Kidney epithelial cell (primary cell): ENCODE results near the gene KIF1A. TPM values are rescaled to one million over a fixed set of nuclear protein-coding genes. Genes with fewer than 3 reads are reported as not detected.
"Not testable (repeated sequence)": the region's sequence is repeated elsewhere in the genome, so short reads cannot be mapped to it uniquely, and the experiment has no call there.

Source experiments
- DNase-seq: peaks from one replicate; pipeline ENCODE4 v3.0.0-alpha.2; 2010; ENCODE audit warnings: low read depth
- H3K27me3 ChIP-seq: 2 replicates; pipeline ENCODE4 v1.6.0; 2011; ENCODE audit warnings: low read length; ENCODE audit not compliant: control insufficient read depth, insufficient read depth
- H3K36me3 ChIP-seq: 2 replicates; pipeline ENCODE4 v1.5.1; 2011; ENCODE audit warnings: low read length; ENCODE audit not compliant: control insufficient read depth, insufficient read depth
- H3K4me3 ChIP-seq: 2 replicates; pipeline ENCODE4 v1.5.1; 2011; ENCODE audit warnings: low read depth, mild to moderate bottlenecking, control low read depth, low read length
- total RNA-seq: library from RNA; depleted of rRNA; stranded (reverse); fragments of >200 nt; gene quantifications from 2 replicates; pipeline ENCODE4 v1.2.3, GENCODE V29; 2015
- TF ChIP-seq, protein P1 (sequence below): IDR thresholded peaks from 2 replicates; pipeline ENCODE4 v1.5.1; 2011; ENCODE audit warnings: mild to moderate bottlenecking, moderate library complexity, low read length, control low read depth, inconsistent platforms; ENCODE audit not compliant: insufficient read depth, poor library complexity, severe bottlenecking

Gene KIF1A
- total RNA-seq, 1 donor from 2014 or later = 178 TPM

DNA sequence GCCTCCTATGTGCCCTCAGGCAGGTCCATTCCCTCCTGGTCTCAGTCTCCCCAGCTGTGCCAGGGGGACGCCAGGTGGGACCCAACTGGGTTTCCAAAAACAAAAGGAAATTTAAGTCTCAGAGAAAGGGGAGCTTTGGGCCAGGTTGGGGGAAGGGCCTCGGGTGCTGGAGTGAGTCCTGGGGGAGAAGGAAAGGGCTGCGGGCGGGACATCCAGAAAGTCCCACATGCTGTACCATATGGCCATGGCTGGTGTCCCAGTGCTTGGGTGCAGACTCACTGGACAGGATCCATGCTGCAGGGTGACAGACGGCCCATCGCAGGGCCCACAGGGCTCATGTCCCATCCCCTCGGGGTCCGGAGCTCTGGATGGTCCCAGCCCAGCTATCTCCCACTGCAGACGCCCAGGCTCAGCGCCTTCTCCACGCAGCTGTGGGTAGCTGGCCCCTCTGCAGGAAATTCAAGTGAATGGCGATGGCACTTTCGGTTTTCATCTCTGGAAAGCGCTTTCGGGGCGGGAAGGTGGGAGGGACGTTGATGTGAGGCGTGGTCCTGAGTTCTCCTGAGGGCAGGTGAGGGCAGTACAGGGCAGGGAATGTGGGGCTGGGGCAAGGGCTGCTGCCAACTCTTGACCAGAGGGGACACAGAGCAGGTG, 129.5 kb downstream of the KIF1A start:
- peaks cover 23% of the 10 kb centered on the region for H3K27me3 ChIP-seq
- not testable (repeated sequence) for H3K4me3 ChIP-seq, H3K36me3 ChIP-seq, DNase-seq

DNA sequence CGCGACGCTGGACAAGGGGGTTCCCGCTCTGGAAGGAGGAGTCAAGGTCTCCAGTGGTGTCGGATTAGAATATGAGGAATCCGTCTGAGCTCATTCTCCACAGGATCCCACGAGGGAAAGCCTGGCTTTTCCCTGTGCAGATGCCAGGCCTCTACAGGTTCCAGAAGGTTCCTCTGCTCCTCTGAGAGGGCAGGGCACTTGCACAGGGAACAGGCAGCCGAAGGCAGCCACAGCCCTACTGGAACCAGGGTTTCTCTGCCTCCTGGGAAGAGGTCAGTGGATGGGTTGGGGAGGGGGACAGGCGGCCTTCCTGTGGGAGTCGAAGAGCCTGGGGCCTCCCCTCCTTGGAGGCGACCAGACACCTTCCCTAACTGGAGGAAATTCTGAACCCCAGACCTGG, 130.0 kb downstream of the KIF1A start:
- TF ChIP-seq, protein P1, sequence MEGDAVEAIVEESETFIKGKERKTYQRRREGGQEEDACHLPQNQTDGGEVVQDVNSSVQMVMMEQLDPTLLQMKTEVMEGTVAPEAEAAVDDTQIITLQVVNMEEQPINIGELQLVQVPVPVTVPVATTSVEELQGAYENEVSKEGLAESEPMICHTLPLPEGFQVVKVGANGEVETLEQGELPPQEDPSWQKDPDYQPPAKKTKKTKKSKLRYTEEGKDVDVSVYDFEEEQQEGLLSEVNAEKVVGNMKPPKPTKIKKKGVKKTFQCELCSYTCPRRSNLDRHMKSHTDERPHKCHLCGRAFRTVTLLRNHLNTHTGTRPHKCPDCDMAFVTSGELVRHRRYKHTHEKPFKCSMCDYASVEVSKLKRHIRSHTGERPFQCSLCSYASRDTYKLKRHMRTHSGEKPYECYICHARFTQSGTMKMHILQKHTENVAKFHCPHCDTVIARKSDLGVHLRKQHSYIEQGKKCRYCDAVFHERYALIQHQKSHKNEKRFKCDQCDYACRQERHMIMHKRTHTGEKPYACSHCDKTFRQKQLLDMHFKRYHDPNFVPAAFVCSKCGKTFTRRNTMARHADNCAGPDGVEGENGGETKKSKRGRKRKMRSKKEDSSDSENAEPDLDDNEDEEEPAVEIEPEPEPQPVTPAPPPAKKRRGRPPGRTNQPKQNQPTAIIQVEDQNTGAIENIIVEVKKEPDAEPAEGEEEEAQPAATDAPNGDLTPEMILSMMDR = no peak
- DNase-seq = no peak
- Histone ChIP-seq H3K36me3 (no peaks in the 10 kb centered on the region), H3K27me3 (peaks cover 23% of the 10 kb centered on the region), H3K4me3 (no peak overlapping the region)

DNA sequence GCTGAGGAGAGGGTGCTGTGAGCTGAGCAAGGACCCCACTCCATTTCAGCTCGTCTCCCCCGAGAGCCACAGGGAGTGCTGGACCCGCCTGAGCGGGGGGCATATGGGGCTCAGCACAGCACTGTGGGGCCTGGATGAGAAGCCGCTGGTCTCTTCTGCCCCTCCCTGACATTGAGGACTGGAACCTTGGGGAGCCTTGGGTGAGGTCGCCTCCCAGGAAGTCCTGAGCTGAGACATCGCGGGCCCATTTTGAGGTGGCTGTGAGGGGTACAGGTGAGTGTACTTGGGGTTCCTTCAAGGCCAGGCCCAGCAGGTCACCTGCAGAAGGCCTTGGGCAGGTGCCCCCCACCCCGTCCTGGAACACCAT, 131.5 kb downstream of the KIF1A start:
- TF ChIP-seq, protein P1 = no peak
- H3K4me3 ChIP-seq = no peak overlapping the region
- DNase-seq = no peak

DNA sequence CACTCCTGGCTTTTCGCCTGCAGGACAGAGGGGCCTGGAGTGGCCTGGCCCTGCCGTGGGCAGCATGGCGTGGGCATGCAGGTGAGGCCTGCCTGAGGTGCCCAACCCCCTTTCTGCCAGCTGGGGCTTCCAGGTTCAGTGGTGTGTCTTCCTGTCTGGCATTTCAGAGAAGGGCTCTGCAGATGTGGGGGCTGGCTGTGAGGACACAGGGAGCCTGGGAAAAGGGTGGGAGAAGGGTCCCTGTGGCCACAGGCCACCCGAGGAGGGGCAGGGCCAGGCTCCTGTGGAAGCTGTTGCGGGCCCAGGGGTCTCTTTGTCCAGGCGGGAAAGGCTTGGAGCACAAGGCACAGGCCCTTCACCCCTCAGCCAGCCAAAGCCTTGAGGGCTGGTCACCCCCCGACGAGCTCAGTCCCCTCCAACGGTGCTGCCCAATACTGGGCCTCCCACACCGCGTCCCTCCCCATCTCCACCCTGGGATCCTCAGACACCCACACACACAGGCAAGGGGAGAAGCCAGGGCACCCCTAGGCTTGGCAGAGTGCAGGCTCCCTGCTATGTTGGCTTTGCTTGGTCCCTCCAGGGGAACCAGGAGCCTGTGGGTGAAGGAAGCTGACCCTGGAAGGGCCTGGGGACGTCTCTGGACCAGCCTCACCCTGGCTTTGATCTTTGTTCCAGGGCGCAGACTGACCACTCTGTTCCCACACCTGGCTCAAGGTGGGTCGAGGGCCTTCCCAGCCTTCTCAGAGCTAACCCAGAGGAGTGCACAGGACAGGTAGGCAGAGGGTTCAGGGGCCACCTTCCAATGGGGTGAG, 132.1 kb downstream of the KIF1A start:
- H3K36me3 ChIP-seq = no peaks in the 10 kb centered on the region
- peaks cover 28% of the 10 kb centered on the region for H3K27me3 ChIP-seq
- no peak for DNase-seq
- TF ChIP-seq, protein P1 = no peak
- no peak overlapping the region for H3K4me3 ChIP-seq

More for the DNA sequence above, 131.5 kb downstream of the KIF1A start:
- Histone ChIP-seq H3K36me3 (no peaks in the 10 kb centered on the region), H3K27me3 (peaks cover 28% of the 10 kb centered on the region)

DNA sequence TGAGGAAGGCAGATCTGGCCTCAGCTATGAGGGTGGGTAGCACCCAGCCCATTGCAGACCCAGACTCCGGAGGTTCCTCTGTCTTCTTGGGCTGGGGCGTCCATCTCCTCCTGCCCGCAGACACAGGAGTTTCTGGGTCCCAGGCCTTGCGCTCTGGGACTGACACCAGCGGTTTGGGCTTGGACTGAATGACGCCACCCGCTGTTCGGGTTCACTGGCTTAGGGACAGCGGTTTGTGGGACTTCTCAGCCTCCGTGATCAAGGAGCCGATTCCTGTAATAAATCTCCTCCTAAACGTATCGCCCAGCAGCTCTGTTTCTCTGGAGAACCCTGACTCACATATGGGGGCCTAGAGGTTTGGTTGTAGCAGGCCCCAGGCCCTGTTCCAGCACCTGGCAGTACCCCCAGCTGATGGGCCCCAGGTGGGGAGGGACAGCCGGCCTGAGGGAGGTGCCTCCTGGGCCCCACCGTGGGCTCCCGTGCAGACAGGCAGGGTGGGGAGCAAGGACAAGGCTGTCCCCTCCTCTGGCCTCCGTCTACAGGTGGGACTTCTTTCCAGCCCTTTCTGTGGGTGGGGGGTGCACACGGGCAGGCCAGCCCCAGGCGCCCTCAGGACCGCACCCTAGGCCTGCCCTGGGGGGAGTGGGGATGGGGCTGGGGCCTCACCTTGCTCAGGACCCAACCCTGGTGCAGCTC, 132.8 kb downstream of the KIF1A start:
- TF ChIP-seq, protein P1 = no peak
- no peaks in the 10 kb centered on the region for H3K36me3 ChIP-seq
- DNase-seq = no peak
- peaks cover 28% of the 10 kb centered on the region for H3K27me3 ChIP-seq
- H3K4me3 ChIP-seq = no peak overlapping the region

DNA sequence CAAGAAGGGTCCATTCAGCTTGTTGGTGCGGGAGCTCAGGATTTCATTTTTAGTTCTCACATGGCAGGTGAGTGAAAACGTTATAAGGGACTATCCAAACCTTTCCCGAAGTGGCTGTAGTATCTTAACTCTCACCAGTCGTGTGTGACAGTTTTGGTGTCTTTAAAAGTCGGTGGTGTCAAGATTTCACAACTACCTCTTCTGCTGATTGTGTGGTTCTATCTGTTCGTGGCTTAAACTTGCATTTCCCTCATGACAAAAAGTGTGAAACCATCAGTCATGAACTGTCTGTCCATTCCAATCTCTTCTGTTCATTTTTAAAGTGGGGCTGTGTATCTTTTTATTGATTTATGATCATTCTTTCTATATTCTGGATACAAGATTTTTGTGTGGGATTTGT, 133.6 kb downstream of the KIF1A start:
- Histone ChIP-seq H3K4me3 (no peak overlapping the region), H3K27me3 (peaks cover 28% of the 10 kb centered on the region), H3K36me3 (no peaks in the 10 kb centered on the region)
- no peak for DNase-seq
- TF ChIP-seq, protein P1 = no peak
